Measurements from ENCODE around the gene GFOD1. TPM values are rescaled to one million over a fixed set of nuclear protein-coding genes. Genes with fewer than 3 reads are reported as not detected.

GFOD1 gene
- total and polyA plus RNA-seq, 7 donors, result 5.9 to 34.2 (median 16.7) TPM

DNA sequence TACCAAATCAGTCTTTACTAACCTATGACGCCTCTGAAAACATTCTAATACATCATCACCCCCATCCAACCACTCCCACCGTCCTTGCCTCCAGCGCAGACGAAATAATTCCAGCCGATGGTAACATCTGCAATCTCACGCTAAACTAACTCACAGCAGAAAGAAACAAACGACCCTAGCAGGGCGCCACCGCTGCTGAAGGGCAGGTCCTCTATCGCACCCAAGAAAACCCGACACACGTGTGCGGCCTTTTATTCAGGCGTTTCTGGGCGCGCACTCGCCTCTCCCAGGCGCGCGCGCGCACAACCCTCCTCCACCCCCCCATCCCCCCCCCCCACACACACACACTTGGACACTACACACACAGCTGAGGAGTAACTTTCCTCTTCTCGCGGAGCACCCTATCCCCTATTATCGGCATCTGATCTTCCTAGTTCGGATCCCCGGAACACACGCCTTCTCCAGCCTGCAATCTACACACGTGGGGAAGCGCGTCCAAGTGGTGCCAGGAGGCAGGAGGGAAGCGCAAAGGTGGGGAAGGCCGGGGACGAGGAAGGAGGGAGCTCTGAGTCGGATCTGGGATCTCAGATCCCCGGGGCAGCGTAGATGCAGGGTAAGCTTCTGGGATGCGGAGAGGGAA is 1.4 kb downstream of the GFOD1 start:
- intact Hi-C loops (cut with DNase I), result loop anchor here (2.0 to 5.0 kb wide), 5 partner anchors 36 to 149 kb away; partner anchors contain the start of gene SIRT5 (in 1 of the 2)
- Histone ChIP-seq H3K27ac (peak overlapping the region; percentile 97), H3K27me3 (ENCODE audit: insufficient read depth in 3 of 3, low read length in 2 of 3) (no peaks in the 10 kb centered on the region), H3K4me1 (peaks cover 44% of the 10 kb centered on the region), H3K36me3 (ENCODE audit: insufficient read depth in 1 of 2, low read depth in 1 of 2) (no peaks in the 10 kb centered on the region), H3K9me3 (no peaks in the 10 kb centered on the region), H3K4me3 (peak overlapping the region; percentile 89)
- DNase-seq, result peak; percentile 45 to 61
- TF ChIP-seq, protein P1, sequence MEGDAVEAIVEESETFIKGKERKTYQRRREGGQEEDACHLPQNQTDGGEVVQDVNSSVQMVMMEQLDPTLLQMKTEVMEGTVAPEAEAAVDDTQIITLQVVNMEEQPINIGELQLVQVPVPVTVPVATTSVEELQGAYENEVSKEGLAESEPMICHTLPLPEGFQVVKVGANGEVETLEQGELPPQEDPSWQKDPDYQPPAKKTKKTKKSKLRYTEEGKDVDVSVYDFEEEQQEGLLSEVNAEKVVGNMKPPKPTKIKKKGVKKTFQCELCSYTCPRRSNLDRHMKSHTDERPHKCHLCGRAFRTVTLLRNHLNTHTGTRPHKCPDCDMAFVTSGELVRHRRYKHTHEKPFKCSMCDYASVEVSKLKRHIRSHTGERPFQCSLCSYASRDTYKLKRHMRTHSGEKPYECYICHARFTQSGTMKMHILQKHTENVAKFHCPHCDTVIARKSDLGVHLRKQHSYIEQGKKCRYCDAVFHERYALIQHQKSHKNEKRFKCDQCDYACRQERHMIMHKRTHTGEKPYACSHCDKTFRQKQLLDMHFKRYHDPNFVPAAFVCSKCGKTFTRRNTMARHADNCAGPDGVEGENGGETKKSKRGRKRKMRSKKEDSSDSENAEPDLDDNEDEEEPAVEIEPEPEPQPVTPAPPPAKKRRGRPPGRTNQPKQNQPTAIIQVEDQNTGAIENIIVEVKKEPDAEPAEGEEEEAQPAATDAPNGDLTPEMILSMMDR (IDR thresholded peaks at IDR 0.05), result no peak
- WGBS, 3 donors, result 0 to 1% (median 1%) methylated on average over 29 to 38 of the region's 38 CpGs
- peak; percentile 4 to 34 (median 25) for ATAC-seq

DNA sequence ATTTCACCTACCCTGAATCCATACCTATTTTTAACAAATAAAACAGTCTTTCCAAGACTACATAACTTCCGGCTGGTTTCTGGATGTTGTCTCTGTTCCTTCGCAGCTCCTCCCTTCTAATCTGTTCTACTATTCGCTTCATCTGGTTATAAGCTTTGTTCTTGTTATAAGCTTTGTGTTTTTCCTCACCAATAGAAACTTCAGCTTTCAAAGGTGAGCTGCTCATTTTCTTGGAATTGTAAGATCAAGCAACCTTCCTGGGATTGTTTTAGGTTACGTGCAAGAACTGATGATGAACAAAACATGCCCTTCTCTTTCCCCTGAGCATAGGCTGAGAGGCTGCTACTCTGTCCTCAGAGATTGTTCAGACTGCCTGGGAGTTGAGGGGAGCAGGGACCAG is 2.1 kb downstream of the GFOD1 start:
- TF ChIP-seq, protein P1 (IDR thresholded peaks at IDR 0.05), result no peak
- DNase-seq (no peak), ATAC-seq (no peak)
- Histone ChIP-seq H3K9me3 (no peaks in the 10 kb centered on the region), H3K27me3 (ENCODE audit: insufficient read depth in 3 of 3, low read length in 2 of 3) (no peaks in the 10 kb centered on the region), H3K4me3 (peak overlapping the region; percentile 89), H3K4me1 (peaks cover 52% of the 10 kb centered on the region), H3K36me3 (ENCODE audit: insufficient read depth in 1 of 2, low read depth in 1 of 2) (no peaks in the 10 kb centered on the region), H3K27ac (peak overlapping the region; percentile 97)
- intact Hi-C loops (cut with DNase I), result loop anchor here (5.0 kb wide), 3 partner anchors 37 to 148 kb away; no protein-coding TSS in a partner anchor
- 53 to 66% (median 57%) methylated on average over 4 of the region's 4 CpGs for WGBS, 3 donors

DNA sequence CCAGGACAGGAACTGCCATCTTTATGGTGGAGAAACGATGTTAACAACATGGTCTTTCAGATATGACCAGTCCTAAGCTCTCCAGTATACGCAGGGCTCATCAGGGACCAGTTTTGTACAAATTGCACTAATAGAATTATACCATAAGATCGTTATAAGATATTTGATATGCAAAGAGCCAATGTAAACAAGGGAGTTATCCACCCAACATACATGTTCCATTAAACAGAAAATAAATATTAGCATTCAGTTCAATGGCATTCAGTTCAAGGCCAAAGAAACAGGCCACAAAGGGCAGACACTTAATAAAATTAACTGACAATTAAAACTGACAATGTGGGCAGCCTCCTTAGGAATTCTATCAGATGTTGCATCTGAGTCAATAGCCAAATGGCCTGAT is 2.6 kb downstream of the GFOD1 start:
- H3K36me3 ChIP-seq (ENCODE audit: insufficient read depth in 1 of 2, low read depth in 1 of 2), result peaks cover 0 to under 1% of the 10 kb centered on the region in 2 donors
- peak overlapping the region; percentile 89 for H3K4me3 ChIP-seq
- H3K4me1 ChIP-seq, result peaks cover 57% of the 10 kb centered on the region
- H3K27ac ChIP-seq, result peak overlapping the region; percentile 97
- no peak for ATAC-seq
- DNase-seq, result no peak
- TF ChIP-seq, protein P1 (IDR thresholded peaks at IDR 0.05), result no peak
- no peaks in the 10 kb centered on the region for H3K9me3 ChIP-seq
- no peaks in the 10 kb centered on the region for H3K27me3 ChIP-seq (ENCODE audit: insufficient read depth in 3 of 3, low read length in 2 of 3)
- intact Hi-C loops (cut with DNase I), result loop anchor here (5.0 kb wide), 4 partner anchors 37 to 148 kb away; no protein-coding TSS in a partner anchor
- 74 to 86% (median 84%) methylated on average over 3 of the region's 3 CpGs for WGBS, 3 donors

DNA sequence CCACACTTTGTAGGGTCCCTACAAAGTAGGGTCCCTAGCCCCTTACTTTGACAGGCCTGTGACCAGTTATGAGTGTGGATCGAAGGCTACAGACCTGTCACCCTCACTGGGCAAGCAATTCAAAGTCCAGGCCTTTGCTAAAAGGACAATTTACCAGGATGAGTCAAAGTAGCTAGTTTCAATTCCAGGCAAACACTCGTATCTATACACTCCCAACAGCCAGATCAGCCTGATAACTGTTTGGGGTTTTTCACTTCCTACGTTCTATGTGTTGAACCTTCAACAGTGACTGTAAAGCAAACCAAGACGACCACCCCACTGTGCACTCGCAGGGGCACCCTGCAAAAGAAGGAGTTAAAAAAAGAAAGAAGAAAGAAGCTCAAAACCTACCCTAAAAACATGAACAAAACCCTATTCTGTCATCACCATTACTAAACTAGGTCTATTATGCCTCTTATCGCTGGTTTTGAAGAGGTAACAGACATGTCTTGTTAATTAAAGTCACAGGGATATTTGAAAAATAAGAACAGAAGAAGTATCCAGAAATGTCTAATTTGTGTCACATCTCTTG is 3.2 kb downstream of the GFOD1 start:
- DNase-seq, result no peak
- peaks cover 63% of the 10 kb centered on the region for H3K4me1 ChIP-seq
- H3K36me3 ChIP-seq (ENCODE audit: insufficient read depth in 1 of 2, low read depth in 1 of 2), result peaks cover 0 to 7% of the 10 kb centered on the region in 2 donors
- ATAC-seq, result no peak
- intact Hi-C loops (cut with DNase I), result loop anchor here in 1 of 2 donors (5.0 kb wide), 1 partner anchor 57 kb away; no protein-coding TSS in a partner anchor
- no peaks in the 10 kb centered on the region for H3K27me3 ChIP-seq (ENCODE audit: insufficient read depth in 3 of 3, low read length in 2 of 3)
- no peaks in the 10 kb centered on the region for H3K9me3 ChIP-seq
- H3K4me3 ChIP-seq, result peak overlapping the region; percentile 89
- peak overlapping the region; percentile 39 for H3K27ac ChIP-seq
- 83 to 88% (median 84%) methylated on average over 6 of the region's 6 CpGs for WGBS, 3 donors
- TF ChIP-seq, protein P1 (IDR thresholded peaks at IDR 0.05), result no peak

Data from psoas muscle (tissue), 8 donors.